GM12873 (cell line): ENCODE results near the gene CALD1.

Source experiments
- CTCF ChIP-seq: IDR thresholded peaks from 2 replicates; pipeline ENCODE4 v1.5.1; 2012; ENCODE audit warnings: low read depth, mild to moderate bottlenecking, moderate library complexity, low read length, control low read depth; ENCODE audit not compliant: insufficient read depth; ENCODE audit errors: missing control alignments

The CALD1 gene

GRCh38 chr7:134819401-134819800 lies 40.0 kb downstream of the CALD1 start:
- TF ChIP-seq CTCF: no peak

GRCh38 chr7:134820295-134820694 lies 40.9 kb downstream of the CALD1 start:
- no peak for TF ChIP-seq CTCF

GRCh38 chr7:134820778-134821177 lies 41.3 kb downstream of the CALD1 start:
- no peak for TF ChIP-seq CTCF

- TF ChIP-seq CTCF: no peak
Observed at GRCh38 chr7:134823400-134823799, 44.0 kb downstream of the CALD1 start.

GRCh38 chr7:134825666-134826065 lies 46.2 kb downstream of the CALD1 start:
- TF ChIP-seq CTCF: no peak

- TF ChIP-seq CTCF: no peak
Observed at GRCh38 chr7:134826105-134826504, 46.7 kb downstream of the CALD1 start.

GRCh38 chr7:134827436-134827835 lies 48.0 kb downstream of the CALD1 start:
- no peak for TF ChIP-seq CTCF
